Fibroblast of skin of left biceps (primary cell): ENCODE data around the gene WNK3.
A peak's percentile ranks its signal among the peaks of the same experiment; 100 is the strongest.

ENCODE experiments used
- DNase-seq, 2 experiments: peaks; one replicate each; pipeline ENCODE4 v3.0.0-alpha.2; 2013; ENCODE audit warnings: low read depth in 2 of 2

The WNK3 gene

GRCh38 chrX:54238588-54238987 lies 119.3 kb downstream of the WNK3 start:
- DNase-seq, result no peak

- no peak for DNase-seq
Measured at GRCh38 chrX:54237014-54237413, 120.8 kb downstream of the WNK3 start.

- DNase-seq, result no peak
Measured at GRCh38 chrX:54230435-54231148, 127.3 kb downstream of the WNK3 start.

- no peak for DNase-seq
Measured at GRCh38 chrX:54223581-54223980, 134.3 kb downstream of the WNK3 start.

GRCh38 chrX:54213603-54214002 lies 144.2 kb downstream of the WNK3 start:
- DNase-seq, result no peak

- no peak for DNase-seq
Measured at GRCh38 chrX:54208531-54208930, 149.3 kb downstream of the WNK3 start.

GRCh38 chrX:54198262-54198661 lies 159.6 kb downstream of the WNK3 start:
- no peak for DNase-seq

GRCh38 chrX:54194982-54195588 lies 162.8 kb downstream of the WNK3 start:
- DNase-seq, result no peak

GRCh38 chrX:54193085-54193821 lies 164.6 kb downstream of the WNK3 start:
- DNase-seq, result no peak

- DNase-seq, result no peak
Measured at GRCh38 chrX:54184474-54184873, 173.4 kb downstream of the WNK3 start.

- peak; percentile 39 to 42 for DNase-seq
Measured at GRCh38 chrX:54182864-54183613, 174.8 kb downstream of the WNK3 start, which contains the start of gene FAM120C. Gene FAM120C (minus strand): TSS chrX:54183254. CDS start chrX:54183198, 56 bp downstream.

GRCh38 chrX:54182194-54182863 lies 175.5 kb downstream of the WNK3 start:
- no peak for DNase-seq

- no peak for DNase-seq
Measured at GRCh38 chrX:54181202-54181953, 176.5 kb downstream of the WNK3 start.

GRCh38 chrX:54180403-54180802 lies 177.4 kb downstream of the WNK3 start:
- no peak for DNase-seq

- peak; percentile 46 to 51 for DNase-seq
Measured at GRCh38 chrX:54178100-54178940, 179.5 kb downstream of the WNK3 start.

- no peak for DNase-seq
Measured at GRCh38 chrX:54177306-54177705, 180.5 kb downstream of the WNK3 start.

GRCh38 chrX:54173791-54174190 lies 184.1 kb downstream of the WNK3 start:
- no peak for DNase-seq

GRCh38 chrX:54172455-54172854 lies 185.4 kb downstream of the WNK3 start:
- no peak for DNase-seq

GRCh38 chrX:54171527-54172250 lies 186.2 kb downstream of the WNK3 start:
- no peak for DNase-seq
